ENCODE results near the gene GARRE1.

GRCh38 chr19:34282611-34283519 lies 28.5 kb downstream of the GARRE1 start:
- TF ChIP-seq CTCF (IDR thresholded peaks at IDR 0.05; ENCODE audit: insufficient read depth, low read depth, low read length), result no peak
- no peak for TF ChIP-seq EZH2 (IDR thresholded peaks at IDR 0.05; ENCODE audit: insufficient read depth, low read length)
